OCI-LY1 (cell line): ENCODE results near the gene KAT2A.

Source experiments
- H2AFZ ChIP-seq: fragments of 200-600 bp; sonication (generic), shearing (Covaris generic); 2 replicates; pipeline ENCODE4 v1.6.0; 2014; ENCODE audit warnings: antibody characterized with exemption, mild to moderate bottlenecking, low read length
- H3F3A ChIP-seq: fragments of 200-600 bp; sonication (generic), shearing (Covaris generic); 2 replicates; pipeline ENCODE4 v1.6.0; 2014; ENCODE audit warnings: mild to moderate bottlenecking, antibody characterized with exemption, low read length, moderate library complexity; ENCODE audit not compliant: insufficient read depth
- H3K27ac ChIP-seq: fragments of 200-600 bp; sonication (generic); 2 replicates; pipeline ENCODE4 v1.5.1; 2014; ENCODE audit warnings: low read length, mixed run types, mild to moderate bottlenecking, low read depth; ENCODE audit not compliant: poor library complexity, severe bottlenecking
- H3K27me3 ChIP-seq: fragments of 200-600 bp; sonication (generic); 2 replicates; pipeline ENCODE4 v1.6.0; 2014; ENCODE audit warnings: antibody characterized with exemption, mild to moderate bottlenecking, low read length, moderate library complexity; ENCODE audit not compliant: insufficient read depth
- H3K36me3 ChIP-seq: fragments of 200-600 bp; sonication (generic); 2 replicates; pipeline ENCODE4 v1.6.1; 2014; ENCODE audit warnings: mild to moderate bottlenecking, antibody characterized with exemption, low read length, moderate library complexity, mixed read lengths; ENCODE audit not compliant: insufficient read depth
- H3K4me1 ChIP-seq: fragments of 200-600 bp; sonication (generic); 2 replicates; pipeline ENCODE4 v1.5.1; 2014; ENCODE audit warnings: mild to moderate bottlenecking, low read length, moderate library complexity; ENCODE audit not compliant: insufficient read depth, severe bottlenecking
- H3K4me2 ChIP-seq: fragments of 200-600 bp; sonication (generic), shearing (Covaris generic); 2 replicates; pipeline ENCODE4 v1.6.1; 2014; ENCODE audit warnings: low read length
- H3K4me3 ChIP-seq: fragments of 200-600 bp; sonication (generic); 2 replicates; pipeline ENCODE4 v1.5.1; 2014; ENCODE audit warnings: low read length, low read depth, mild to moderate bottlenecking, mixed read lengths; ENCODE audit not compliant: poor library complexity, severe bottlenecking
- H3K79me2 ChIP-seq: fragments of 200-600 bp; shearing (Covaris generic); 2 replicates; pipeline ENCODE4 v1.6.1; 2016; ENCODE audit warnings: mixed run types, low read length, mixed read lengths; ENCODE audit not compliant: insufficient read depth
- H3K9ac ChIP-seq: fragments of 200-600 bp; sonication (generic), shearing (Covaris generic); 2 replicates; pipeline ENCODE4 v1.6.1; 2014; ENCODE audit warnings: mild to moderate bottlenecking, low read length, mixed read lengths
- H3K9me2 ChIP-seq: fragments of 200-600 bp; sonication (generic), shearing (Covaris generic); 2 replicates; pipeline ENCODE4 v1.6.1; 2014; ENCODE audit warnings: low read depth, mild to moderate bottlenecking, low read length, mixed read lengths
- H3K9me3 ChIP-seq: fragments of 200-600 bp; shearing (Covaris generic); 2 replicates; pipeline ENCODE4 v1.6.1; 2014; ENCODE audit warnings: low read length, mixed read lengths
- H4K20me1 ChIP-seq: fragments of 200-600 bp; sonication (generic), shearing (Covaris generic); 2 replicates; pipeline ENCODE4 v1.6.0; 2016; ENCODE audit warnings: mild to moderate bottlenecking, low read length; ENCODE audit not compliant: insufficient read depth
- CTCF ChIP-seq: fragments of 200-600 bp; sonication (generic), shearing (Covaris generic); IDR thresholded peaks from 2 replicates; pipeline ENCODE4 v1.5.1; 2017; ENCODE audit warnings: mild to moderate bottlenecking, antibody characterized with exemption, low read length, moderate library complexity, mixed read lengths
- EZH2 ChIP-seq: fragments of 200-600 bp; sonication (generic), shearing (Covaris generic); IDR thresholded peaks from 2 replicates; pipeline ENCODE4 v1.8.0; 2017; ENCODE audit warnings: borderline replicate concordance, mixed run types, mild to moderate bottlenecking, antibody characterized with exemption, low read length, moderate library complexity, mixed read lengths

Gene KAT2A

GRCh38 chr17:42166196-42166763 lies 45.1 kb upstream of the KAT2A start:
- Histone ChIP-seq H3F3A (no peaks in the 10 kb centered on the region), H3K36me3 (no peaks in the 10 kb centered on the region), H2AFZ (no peak overlapping the region), H3K9me2 (no peaks in the 10 kb centered on the region), H4K20me1 (no peaks in the 10 kb centered on the region), H3K79me2 (no peaks in the 10 kb centered on the region), H3K4me1 (no peaks in the 10 kb centered on the region), H3K9me3 (no peaks in the 10 kb centered on the region), H3K4me3 (no peak overlapping the region), H3K9ac (no peak overlapping the region), H3K4me2 (no peak overlapping the region), H3K27me3 (no peaks in the 10 kb centered on the region), H3K27ac (no peak overlapping the region)
- no peak for TF ChIP-seq CTCF
- no peak for TF ChIP-seq EZH2

GRCh38 chr17:42165751-42166150 lies 44.6 kb upstream of the KAT2A start:
- Histone ChIP-seq H3F3A (no peaks in the 10 kb centered on the region), H3K4me1 (no peaks in the 10 kb centered on the region), H3K36me3 (no peaks in the 10 kb centered on the region), H4K20me1 (no peaks in the 10 kb centered on the region), H3K4me3 (no peak overlapping the region), H3K4me2 (no peak overlapping the region), H3K9me2 (no peaks in the 10 kb centered on the region), H3K27me3 (no peaks in the 10 kb centered on the region), H3K9me3 (no peaks in the 10 kb centered on the region), H3K27ac (no peak overlapping the region), H2AFZ (no peak overlapping the region), H3K9ac (no peak overlapping the region), H3K79me2 (no peaks in the 10 kb centered on the region)
- TF ChIP-seq EZH2 (no peak), CTCF (no peak)

- TF ChIP-seq CTCF (no peak), EZH2 (no peak)
- H3K9me3 ChIP-seq, result no peaks in the 10 kb centered on the region
- no peaks in the 10 kb centered on the region for H3K4me1 ChIP-seq
- no peak overlapping the region for H3K4me2 ChIP-seq
- no peak overlapping the region for H3K9ac ChIP-seq
- H2AFZ ChIP-seq, result no peak overlapping the region
- H3K4me3 ChIP-seq, result no peak overlapping the region
- H3F3A ChIP-seq, result no peaks in the 10 kb centered on the region
- H3K79me2 ChIP-seq, result no peaks in the 10 kb centered on the region
- H3K36me3 ChIP-seq, result no peaks in the 10 kb centered on the region
- H3K27ac ChIP-seq, result no peak overlapping the region
- no peaks in the 10 kb centered on the region for H4K20me1 ChIP-seq
- H3K27me3 ChIP-seq, result no peaks in the 10 kb centered on the region
- no peaks in the 10 kb centered on the region for H3K9me2 ChIP-seq
These were observed 42.7 kb upstream of the KAT2A start for GRCh38 chr17:42163696-42164407.
